GM19397 (cell line): ENCODE measurements around the gene SLC17A5.
"Not testable (repeated sequence)": the region's sequence is repeated elsewhere in the genome, so short reads cannot be mapped to it uniquely, and the experiment has no call there.

Source experiments
- ATAC-seq: cut with Tn5 transposase; IDR thresholded peaks from one replicate; pipeline ENCODE4 v1.9.1; 2021; ENCODE audit warnings: mild to moderate bottlenecking, moderate library complexity; ENCODE audit not compliant: unreplicated experiment

The SLC17A5 gene, protein sequence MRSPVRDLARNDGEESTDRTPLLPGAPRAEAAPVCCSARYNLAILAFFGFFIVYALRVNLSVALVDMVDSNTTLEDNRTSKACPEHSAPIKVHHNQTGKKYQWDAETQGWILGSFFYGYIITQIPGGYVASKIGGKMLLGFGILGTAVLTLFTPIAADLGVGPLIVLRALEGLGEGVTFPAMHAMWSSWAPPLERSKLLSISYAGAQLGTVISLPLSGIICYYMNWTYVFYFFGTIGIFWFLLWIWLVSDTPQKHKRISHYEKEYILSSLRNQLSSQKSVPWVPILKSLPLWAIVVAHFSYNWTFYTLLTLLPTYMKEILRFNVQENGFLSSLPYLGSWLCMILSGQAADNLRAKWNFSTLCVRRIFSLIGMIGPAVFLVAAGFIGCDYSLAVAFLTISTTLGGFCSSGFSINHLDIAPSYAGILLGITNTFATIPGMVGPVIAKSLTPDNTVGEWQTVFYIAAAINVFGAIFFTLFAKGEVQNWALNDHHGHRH

DNA sequence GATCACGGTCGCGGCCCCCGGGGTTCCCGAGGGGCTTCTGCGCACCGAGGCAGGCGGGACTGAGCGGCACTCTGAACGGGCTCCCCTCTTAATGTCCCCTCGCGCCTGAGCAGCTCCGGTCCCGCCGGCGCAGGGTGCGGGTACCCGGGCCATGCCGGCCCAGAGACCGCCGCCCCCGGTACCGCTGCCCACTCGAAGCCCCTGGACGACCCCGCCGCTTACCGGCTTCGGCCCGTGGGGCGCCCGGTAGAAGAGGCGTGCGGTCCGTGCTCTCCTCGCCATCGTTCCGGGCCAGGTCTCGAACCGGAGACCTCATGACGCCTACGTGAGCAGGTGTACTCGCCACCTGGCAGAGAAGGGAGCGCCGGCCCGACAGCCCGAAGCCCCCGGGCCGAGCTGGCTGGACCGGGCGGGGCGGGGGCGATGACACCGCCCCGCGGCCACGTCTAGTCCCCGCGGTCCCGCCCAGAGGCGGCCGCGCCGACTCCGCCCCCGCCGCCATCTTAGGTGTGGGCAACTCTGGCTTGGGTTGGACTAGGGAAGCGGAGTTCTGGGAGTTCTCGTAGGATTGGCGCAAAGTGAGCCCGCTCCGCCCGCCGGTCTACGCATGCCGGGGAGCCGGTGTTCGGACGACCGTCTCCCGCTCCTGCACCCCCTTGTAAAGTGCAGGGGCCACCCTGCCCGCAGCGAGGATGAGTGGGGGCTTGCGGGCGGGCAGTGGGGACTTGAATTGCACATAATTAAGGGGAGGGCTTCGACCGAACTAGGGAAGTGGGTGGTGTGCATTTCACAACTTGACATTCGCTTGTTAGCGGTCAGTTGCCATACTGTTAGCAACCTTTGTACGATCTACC is at the start of gene SLC17A5:
TSS of gene SLC17A5 (minus strand) at position 422 of the 854 bp plus-strand sequence. CDS start at position 316, 106 bp downstream.
- peak; percentile 90 for ATAC-seq

DNA sequence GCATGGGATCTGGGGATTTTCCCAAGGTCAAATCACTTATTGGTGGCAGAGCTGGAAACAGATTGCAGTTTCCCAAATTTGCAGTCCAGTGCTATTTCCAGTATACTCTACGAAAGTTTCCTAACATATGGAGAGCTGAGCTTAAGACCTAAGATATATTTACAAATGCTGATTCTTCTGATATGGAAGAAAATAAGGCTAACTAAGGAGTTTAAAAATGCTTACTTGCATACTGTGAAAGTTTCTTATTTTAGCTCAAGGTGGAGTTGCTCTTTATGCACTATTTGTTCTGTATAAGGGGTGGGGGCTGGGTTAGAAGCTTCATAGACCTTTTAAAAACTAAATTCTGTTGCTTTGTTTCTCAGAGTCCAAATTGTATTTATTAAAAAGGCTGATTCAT is 49.7 kb upstream of the SLC17A5 start:
- no peak for ATAC-seq

DNA sequence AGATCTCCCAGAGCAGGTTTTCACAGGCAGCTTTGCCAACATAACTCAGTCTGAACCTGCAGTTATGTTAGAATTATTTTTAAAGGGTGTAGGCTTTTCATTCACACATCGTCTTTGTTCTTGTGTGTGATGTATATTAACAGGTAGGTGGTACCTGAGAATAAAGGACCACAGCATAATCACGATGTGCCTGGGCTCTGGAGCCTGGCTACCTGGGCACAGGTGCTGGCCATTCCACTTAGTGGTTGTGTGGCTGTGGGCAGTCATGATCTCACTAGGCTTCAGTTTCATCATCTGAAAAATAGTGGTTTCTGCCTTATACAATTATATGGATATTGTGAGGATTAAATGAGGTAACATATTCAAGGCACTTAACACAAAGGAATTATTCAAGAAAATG is 48.7 kb upstream of the SLC17A5 start:
- no peak for ATAC-seq

DNA sequence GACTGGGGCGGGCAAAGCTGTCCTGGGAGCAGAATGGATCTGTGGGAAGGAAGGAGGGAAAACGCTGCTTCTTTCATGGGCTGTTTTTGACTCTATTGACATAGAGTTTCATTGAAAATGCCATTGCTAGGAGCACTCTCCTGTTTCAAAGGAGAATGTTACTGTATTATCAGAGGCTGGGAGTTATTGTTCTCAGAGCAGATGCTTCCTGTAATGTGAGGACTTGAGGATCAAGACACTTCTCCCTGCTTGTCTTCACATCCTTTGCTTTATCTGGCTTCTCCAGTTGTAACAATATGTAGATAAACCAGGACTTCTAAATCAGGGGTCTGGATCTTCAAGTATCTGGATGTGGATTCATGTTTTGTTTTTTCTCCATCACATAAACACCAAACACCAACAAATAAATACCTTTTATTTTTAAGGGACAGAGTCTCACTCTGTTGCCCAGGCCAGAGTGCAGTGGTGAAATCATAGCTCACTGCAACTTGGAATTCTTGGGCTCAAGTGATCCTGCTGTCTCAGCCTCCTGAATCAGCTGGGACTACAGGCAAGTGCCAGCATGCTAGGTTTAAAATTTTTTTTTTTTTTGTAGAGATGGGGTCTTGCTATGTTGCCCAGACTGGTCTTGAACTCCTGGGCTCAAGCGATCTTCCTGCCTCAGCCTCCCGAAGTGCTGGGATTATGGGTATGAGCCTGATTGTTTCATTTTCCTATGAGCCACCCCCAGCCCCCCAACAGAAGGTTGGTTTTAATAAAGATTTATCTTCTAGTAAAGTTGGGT is 46.1 kb upstream of the SLC17A5 start:
- no peak for ATAC-seq

DNA sequence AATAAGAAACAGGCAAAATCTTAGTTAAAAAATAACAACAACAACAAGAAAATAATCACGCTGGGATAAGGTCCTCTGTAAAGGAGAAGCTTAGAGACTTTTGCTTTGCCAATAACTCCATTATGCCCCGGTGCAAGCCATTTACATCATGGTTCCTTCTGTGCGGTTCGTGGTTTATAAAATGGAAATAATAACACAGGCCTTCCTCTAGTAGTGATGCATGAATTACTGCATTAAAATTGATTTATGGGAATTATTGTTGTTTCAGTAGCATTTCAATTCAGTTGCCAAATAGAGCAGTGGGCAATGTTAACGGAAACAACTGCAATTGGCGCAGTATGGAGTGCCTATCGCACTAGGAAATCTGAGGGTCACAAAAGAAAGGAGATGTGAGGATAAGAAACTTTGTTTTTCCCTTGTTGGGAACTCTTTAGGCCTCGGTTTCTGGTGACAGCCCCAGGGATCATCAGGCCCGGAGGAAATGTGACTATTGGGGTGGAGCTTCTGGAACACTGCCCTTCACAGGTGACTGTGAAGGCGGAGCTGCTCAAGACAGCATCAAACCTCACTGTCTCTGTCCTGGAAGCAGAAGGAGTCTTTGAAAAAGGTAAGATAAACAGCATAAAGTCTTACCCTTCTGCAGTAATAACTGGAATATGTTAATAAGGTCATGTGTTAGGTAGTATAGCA is 43.3 kb upstream of the SLC17A5 start:
- ATAC-seq = no peak

DNA sequence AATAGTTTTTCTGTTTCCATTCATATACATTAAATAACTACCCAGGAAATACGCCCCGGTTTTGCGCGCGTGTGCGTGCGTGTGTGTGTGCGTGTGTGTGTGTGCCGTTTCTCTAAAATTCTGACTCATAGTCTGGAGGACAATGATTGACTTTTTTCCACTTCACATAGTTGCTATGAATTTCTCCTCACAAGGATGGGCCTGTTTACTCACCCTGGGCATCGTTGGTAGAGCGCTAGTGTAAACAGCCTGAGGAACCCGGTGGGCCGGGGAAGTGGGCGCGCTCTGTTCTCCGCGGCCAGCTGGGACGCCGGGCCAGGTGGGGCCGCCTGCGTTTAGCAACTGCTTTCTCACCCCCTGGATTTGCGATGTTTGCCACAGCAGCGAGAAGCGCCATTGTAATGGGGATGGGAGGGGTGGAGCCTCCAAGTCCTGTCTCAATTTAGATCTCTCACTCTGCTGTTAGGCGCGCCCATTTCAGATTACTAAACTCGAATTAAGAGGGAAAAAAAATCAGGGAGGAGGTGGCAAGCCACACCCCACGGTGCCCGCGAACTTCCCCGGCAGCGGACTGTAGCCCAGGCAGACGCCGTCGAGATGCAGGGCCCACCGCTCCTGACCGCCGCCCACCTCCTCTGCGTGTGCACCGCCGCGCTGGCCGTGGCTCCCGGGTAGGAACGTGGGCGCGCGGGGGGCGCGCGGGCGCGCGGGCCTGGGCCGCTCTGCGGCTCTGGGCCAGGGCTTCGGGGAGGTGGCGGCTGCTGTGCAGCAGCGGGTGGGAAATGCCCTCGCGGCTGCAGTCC is 42.0 kb upstream of the SLC17A5 start, which contains the start of gene CD109:
TSS of gene CD109 (plus strand) at position 585 of the 803 bp plus-strand sequence. CDS start at position 598, 13 bp downstream.
- ATAC-seq = peak; percentile 56

DNA sequence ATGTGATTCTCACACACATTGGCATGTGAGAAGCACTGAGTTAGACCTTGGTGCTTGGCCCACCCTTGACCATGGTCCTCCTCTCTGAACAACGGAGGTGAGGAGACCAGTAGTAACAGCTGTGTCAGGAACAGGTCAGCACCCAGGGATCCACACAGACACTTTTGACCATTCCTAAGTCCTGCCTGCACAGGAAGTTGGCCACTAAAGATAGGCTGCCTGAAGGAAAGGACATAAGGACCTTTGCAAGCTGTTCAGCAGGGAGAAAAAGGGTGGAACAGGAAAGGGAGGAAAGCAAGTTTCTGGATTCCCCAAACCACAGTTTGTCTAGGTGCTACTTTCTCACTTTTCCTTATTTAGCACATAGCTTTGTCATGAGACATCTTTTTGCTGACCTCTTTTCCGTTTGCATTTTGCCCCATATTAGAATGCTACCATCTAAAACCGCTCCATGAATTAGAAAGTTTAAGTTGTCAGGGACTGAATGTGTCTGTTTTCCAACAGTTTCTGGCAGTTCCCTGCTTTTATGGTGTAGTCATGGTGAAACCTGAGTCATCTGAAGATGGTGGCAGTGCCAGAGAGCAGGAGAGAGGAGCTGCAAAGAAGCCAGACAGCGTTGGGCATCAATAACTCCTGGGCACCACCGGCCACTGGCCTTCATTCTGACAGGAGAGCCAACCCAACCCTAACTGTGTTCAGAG is 41.1 kb upstream of the SLC17A5 start:
- no peak for ATAC-seq

DNA sequence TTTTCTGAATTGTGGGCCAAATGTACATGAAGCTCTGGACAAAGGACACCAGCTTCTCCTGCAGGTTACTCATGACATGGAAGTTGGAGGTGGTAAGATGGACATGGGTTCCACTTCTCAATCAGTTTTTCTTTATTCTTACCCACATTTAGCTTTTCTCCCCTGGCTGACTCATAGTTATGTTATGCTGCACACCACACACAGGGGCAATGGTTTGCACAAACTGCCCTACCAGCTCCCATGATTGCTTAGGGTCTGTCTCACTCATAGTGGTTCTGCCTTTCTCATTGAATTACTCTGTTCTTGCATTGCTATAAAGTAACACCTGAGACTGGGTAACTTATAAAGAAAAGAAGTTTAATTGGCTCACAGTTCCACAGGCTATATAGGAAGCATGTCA is 37.7 kb upstream of the SLC17A5 start:
- ATAC-seq = no peak

DNA sequence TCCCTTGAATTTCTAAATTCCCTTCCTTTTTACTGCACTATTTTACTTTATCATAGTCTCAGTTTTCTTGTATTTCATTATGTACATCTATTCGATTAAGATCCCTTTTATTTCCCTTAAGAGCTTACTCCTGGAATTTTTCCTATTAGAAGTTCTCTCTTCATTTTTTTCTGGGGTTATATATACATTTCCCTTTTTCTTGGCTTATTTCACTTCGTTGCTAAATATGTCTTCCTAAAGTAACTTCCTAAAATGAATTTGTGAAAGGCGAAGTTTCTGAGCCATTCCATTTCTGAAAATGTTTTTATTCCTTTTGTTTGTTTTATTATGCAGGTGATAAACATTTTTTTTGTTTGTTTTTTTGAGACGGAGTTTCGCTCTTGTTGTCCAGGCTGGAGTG is 36.3 kb upstream of the SLC17A5 start:
- ATAC-seq = no peak

DNA sequence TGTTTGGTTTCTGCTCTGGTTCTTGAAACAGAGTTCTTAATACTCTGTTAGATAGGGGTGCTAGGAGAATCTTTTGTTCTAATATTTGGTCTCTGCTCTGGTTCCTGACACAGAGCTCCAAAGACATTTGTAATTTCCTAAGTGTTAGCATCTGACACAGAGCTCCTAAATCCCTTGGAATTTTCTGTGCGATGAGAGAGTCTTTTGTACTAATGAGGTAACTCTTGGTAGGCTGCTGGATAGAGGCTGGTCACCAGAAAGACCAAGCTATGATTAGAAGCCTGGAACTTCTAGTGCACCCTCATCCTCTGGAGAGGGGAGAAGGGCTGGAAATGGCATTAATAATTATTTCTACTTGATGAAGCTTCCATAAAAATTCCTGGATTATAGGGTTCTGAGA is 34.6 kb upstream of the SLC17A5 start:
- no peak for ATAC-seq

DNA sequence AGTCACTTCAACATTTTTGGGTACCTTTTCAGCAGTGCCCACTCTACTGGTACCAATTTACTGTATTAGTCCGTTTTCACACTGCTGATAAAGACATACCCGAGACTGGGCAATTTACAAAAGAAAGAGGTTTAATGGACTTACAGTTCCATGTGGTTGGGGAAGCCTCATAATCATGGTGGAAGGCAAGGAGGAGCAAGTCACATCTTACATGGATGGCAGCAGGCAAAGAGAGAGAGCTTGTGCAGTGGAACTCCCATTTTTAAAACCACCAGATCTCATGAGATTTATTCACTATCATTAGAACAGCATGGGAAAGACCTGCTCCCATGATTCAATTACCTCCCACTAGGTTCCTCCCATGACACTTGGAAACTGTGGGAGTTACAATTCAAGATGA is 29.8 kb upstream of the SLC17A5 start:
- not testable (repeated sequence) for ATAC-seq

DNA sequence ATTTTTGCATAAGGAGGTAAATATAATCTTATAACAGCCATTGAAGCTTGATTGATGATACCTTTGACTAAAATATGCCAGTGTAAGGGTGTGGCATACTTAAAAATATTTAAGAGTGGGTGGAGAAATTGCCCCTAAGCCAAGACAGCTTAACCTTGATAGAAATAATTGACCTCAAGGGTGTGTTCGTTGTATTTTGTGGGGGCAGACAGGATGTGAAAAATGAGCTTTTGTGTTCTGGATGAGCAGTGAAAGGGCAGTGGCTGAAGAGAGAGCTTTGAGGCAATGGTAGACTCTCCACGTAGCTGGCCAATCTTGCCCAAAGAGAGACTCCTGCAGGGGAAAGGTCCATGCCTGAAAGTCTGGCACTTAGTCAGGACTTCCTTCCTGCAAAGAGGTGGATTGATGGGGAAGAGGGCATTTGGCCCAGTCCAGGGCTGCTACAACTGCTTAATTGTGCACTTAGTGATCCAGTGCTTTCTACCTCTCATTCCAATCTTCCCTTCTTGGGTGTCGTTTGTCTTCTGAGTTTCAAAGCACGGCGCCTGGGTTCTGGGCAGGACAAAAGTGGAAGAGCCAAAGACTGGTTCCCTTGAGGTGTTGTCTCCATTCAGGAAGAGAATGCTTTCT is 26.6 kb upstream of the SLC17A5 start:
- no peak for ATAC-seq

DNA sequence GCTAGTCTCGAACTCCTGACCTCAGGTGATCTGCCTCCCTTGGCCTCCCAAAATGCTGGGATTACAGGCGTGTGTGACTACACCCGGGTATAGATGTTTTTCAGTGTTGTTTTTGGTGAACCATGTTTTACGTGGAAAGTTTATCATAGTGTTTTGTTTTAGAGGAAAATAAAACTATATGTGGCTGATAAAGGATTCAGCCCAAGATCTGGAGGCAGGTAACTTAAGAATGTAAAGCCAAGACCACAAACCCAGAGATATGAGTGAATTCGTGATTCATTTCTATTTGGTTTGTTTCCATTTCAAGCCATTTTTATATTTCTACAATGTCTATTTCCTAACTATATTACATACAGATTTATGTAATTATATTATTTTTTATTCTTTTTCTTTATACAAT is 26.1 kb upstream of the SLC17A5 start:
- not testable (repeated sequence) for ATAC-seq

DNA sequence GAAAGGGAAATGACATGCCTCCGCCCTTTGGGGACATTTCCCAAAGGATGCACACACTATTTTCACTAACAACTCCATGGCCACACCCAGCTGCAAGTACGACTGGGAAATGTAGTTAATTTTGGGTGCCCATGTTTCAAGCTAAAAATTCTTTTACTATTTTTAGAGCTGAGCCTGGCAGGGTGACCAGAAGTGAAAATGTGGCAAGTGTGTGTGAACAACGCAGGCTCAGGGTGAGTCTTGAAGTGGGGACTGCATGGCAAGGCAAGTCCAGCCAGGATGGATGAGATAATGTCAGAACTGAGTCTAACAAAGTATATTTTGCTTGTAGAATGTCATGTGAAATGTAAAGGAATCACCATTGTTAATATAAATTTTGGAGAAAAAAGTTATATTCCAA is 25.2 kb upstream of the SLC17A5 start:
- no peak for ATAC-seq

DNA sequence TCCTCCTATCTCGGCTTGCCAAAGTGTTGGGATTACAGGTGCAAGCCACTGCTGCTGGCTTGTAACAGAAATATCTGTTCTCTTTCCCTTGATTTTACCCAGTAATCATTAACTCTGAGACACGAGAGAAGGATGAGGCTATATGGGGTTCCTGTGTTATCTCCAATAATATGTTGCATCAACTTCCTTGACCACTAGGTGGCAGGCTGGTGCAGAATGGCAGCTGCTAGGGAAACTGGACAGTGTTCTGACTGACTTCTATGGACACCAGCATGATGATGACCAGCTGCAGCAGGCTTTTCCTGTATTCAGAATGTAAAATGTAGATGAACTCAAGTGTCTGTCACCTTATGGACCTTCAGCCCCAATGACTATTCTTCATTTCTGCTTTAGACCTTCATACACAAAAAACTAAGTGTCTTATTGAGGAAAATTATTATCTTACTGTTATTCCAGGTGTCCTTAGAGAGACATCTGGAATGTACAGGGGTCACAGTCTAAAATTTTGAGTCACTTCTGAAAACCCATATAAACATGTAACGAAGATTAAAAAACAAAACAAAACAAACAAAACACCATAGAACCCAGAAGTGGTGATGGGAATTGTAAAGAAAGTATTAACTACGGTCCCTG is 21.8 kb upstream of the SLC17A5 start:
- ATAC-seq = peak; percentile 95

DNA sequence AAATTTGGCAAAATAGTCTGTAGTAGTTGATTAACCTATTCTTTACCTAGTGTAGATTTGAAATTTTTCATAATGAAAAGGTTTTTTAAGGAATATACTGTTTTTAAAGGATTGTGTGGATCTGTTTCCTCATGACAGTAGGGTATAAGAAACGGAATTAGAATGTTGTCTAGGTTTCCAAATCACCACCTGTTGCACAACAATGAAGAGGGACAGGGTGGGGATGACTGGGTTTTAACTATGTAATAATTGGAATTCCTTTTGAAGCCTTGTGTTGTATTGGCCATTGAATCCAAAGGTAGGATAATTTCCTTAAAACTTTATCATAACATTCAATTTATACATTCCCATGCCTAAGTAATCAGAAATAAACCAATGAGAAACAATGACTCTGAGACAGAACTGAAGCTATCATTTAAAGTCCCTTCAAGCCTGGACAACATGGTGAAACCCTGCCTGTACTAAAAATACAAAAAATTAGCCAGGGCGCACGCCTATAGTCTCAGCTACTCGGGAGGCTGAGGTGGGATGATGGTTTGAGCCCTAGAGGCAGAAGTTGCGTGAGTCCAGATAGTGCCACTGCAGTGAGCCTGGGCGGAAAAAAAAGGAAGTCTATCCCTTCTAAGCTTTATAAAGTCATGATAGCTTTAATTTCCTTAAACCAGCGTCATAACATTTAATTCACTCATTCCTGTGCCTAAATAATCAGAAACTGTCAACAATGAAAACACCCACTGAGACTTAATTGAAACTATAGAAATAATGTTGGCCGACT is 18.3 kb upstream of the SLC17A5 start:
- no peak for ATAC-seq

DNA sequence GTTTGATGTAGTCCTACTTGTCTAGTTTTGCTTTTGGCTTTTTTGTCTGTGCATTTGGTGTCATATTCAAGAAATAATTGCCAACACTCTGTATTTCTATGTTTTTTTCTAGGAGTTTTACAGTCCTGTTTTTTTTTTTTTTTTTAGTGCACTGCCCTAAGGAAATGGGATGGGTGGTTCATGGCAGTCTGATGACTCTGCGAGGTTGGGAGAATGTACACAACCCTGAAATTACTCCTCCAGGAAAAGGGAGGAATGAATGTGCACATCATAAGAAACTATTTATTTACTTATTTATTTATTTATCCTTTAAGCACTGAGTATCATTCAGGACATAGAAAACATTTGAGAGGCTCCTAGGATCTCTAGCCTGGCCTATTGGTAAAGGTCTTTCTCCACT is 15.2 kb upstream of the SLC17A5 start:
- no peak for ATAC-seq
